H1 (cell line): ENCODE data around the gene ELAVL2. TPM values are rescaled to one million over a fixed set of nuclear protein-coding genes. Genes with fewer than 3 reads are reported as not detected.

ENCODE experiments used
- ATF2 ChIP-seq: IDR thresholded peaks from 2 replicates; pipeline ENCODE4 v1.6.1; 2012; ENCODE audit warnings: low read length, inconsistent platforms
- BCL11A ChIP-seq, 2 experiments: IDR thresholded peaks; one replicate each; pipeline ENCODE4 v1.6.1; 2011; ENCODE audit warnings: low read depth in 2 of 2, low read length in 2 of 2, mild to moderate bottlenecking in 2 of 2
- BRCA1 ChIP-seq: IDR thresholded peaks from 2 replicates; pipeline ENCODE4 v1.6.1; 2012; ENCODE audit warnings: low read depth, low read length, improper control_type of control experiment
- CBX5 ChIP-seq: fragments of 300-800, 300-1000 bp; sonication (generic); IDR thresholded peaks from 2 replicates; pipeline ENCODE4 v1.7.1; 2016; ENCODE audit warnings: antibody characterized with exemption, low read length, low read depth
- E2F6 ChIP-seq: IDR thresholded peaks from 2 replicates; pipeline ENCODE4 v1.6.1; 2012; ENCODE audit warnings: inconsistent platforms
- KDM4A ChIP-seq: IDR thresholded peaks from one replicate; pipeline ENCODE4 v1.7.1; 2012; ENCODE audit warnings: low read depth, mild to moderate bottlenecking, moderate library complexity, low read length, inconsistent platforms; ENCODE audit not compliant: severe bottlenecking
- RAD21 ChIP-seq, 2 experiments: IDR thresholded peaks in 1 of 2; conservative IDR thresholded peaks in 1 of 2; 2 replicates each; pipeline ENCODE4 v1.6.1; 2011; ENCODE audit warnings: low read depth in 2 of 2, low read length in 2 of 2, improper control_type of control experiment in 1 of 2, inconsistent platforms in 1 of 2, mild to moderate bottlenecking in 1 of 2, moderate library complexity in 1 of 2
- YY1 ChIP-seq: IDR thresholded peaks from 2 replicates; pipeline ENCODE4 v1.6.1; 2011; ENCODE audit warnings: low read depth, mild to moderate bottlenecking, low read length
- polyA plus RNA-seq, 7 experiments: library from polyadenylated mRNA; depleted of rRNA in 3 of 7; stranded (reverse) in 5 of 7; unstranded in 2 of 7; fragments of >200 nt in 5 of 7; fragments of 200-250 nt in 2 of 7; gene quantifications; 1 replicate in 5 of 7; 2 replicates in 1 of 7; 4 replicates in 1 of 7; pipeline versions ENCODE4 v1.2.1 to v1.2.3, GENCODE V29; 2011 to 2013; ENCODE audit warnings: missing spikeins in 2 of 7, mixed read lengths in 2 of 7
- total RNA-seq: library from RNA; stranded (reverse); fragmentation: NEBNext Ultra II Directional; extraction: Animal tissue kit (Norgen Biotek cat#: 25700); gene quantifications from 2 replicates; pipeline ENCODE4 v1.2.1, GENCODE V29; 2021

Gene ELAVL2
- total and polyA plus RNA-seq, 2 of the 8 experiments (the other 6 are each of a cell fraction or from before 2014, with no cell fraction given), result 4.9 to 21.9 TPM

GRCh38 chr9:23823269-23823668, 2.8 kb downstream of the ELAVL2 start (continued):
- TF ChIP-seq KDM4A (no peak), RAD21 (IDR thresholded peaks at IDR 0.05 in 1 of 2, conservative IDR thresholded peaks at IDR 0.05 in 1 of 2; ENCODE audit: low read depth in 2 of 2, low read length in 2 of 2) (no peak), CBX5 (no peak), ATF2 (no peak), BRCA1 (no peak), E2F6 (no peak), YY1 (no peak), BCL11A (IDR thresholded peaks at IDR 0.05; ENCODE audit: low read depth in 2 of 2, low read length in 2 of 2) (no peak)
